ENCODE data around the gene FITM2. TPM values are rescaled to one million over a fixed set of nuclear protein-coding genes. Genes with fewer than 3 reads are reported as not detected.

Gene FITM2
- total RNA-seq, 1 donor from 2014 or later, result 4.5 TPM

DNA sequence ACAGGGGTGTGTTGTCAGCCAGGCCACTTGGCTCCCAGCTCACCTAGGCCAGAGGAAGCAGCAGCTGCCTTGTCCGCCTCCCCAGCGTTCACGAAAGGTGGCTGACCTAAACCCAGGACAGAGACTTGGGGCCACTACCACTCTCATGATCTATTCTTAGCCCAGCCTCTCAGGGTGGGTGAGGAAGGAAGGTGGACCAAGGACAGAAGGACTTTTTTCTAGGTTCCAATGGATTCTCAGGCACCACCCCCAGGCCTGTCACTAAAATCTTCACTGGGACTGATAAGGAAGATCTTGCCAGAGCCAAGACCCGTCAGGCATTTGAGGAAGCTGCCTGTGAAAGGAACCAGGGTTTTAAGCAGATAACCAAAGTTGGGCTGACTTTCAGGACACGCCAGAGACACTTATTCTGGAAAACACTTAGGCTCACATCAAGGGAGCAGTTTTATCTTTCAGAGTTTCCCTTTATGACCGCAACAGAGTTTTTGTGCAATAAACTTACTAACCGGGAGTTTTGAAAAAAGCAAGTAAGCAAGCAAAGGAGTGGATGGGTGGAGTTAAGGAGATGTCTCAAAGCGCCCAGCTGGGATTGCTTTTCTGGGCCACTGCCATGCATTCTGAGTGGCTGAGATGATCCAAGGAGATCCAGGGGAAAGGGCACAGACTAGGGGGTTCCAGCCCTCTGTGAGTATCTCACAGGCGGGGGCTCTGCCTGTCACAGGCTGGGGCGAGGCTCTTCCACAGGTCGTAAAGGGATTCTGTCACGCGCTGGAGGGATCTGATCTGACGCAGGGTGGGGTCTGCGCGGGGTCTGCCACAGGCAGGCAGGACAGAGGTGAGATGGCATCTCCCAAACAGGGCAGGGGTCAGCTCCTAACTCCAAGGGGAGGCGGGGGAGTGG lies 989 bp downstream of the FITM2 start:
- H3K4me3 ChIP-seq (ENCODE audit: low read depth, low read length), result peak overlapping the region; percentile 96
- H3K36me3 ChIP-seq (ENCODE audit: control insufficient read depth, insufficient read depth, low read length), result no peaks in the 10 kb centered on the region
- FAIRE-seq (no peak), DNase-seq (ENCODE audit: low read depth) (peak; percentile 9)
- TF ChIP-seq, protein P1, sequence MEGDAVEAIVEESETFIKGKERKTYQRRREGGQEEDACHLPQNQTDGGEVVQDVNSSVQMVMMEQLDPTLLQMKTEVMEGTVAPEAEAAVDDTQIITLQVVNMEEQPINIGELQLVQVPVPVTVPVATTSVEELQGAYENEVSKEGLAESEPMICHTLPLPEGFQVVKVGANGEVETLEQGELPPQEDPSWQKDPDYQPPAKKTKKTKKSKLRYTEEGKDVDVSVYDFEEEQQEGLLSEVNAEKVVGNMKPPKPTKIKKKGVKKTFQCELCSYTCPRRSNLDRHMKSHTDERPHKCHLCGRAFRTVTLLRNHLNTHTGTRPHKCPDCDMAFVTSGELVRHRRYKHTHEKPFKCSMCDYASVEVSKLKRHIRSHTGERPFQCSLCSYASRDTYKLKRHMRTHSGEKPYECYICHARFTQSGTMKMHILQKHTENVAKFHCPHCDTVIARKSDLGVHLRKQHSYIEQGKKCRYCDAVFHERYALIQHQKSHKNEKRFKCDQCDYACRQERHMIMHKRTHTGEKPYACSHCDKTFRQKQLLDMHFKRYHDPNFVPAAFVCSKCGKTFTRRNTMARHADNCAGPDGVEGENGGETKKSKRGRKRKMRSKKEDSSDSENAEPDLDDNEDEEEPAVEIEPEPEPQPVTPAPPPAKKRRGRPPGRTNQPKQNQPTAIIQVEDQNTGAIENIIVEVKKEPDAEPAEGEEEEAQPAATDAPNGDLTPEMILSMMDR (IDR thresholded peaks at IDR 0.05; ENCODE audit: insufficient read depth, low read length, severe bottlenecking), result no peak
- H3K27me3 ChIP-seq (ENCODE audit: control insufficient read depth, insufficient read depth, low read length), result no peaks in the 10 kb centered on the region

DNA sequence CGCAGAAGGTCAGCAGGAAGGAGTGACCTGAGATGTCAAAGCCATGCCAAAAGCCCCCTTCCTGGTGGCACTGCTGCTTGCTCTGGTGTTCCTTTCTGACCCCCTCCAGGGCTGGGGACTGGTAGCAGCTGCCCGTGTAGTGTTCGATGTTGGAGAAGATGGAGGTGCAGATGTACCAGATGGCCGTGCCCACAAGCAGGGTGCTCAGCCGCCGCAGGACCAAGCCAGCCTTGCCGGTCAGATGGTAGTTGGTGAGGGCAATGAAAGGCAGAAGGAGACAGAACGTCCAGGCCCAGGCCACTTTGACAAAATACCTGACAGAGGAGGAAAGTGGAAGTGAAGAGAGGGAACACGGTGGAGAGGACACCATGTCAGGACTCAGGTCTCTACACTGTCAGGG lies 4.1 kb downstream of the FITM2 start:
- H3K36me3 ChIP-seq (ENCODE audit: control insufficient read depth, insufficient read depth, low read length), result no peaks in the 10 kb centered on the region
- no peaks in the 10 kb centered on the region for H3K27me3 ChIP-seq (ENCODE audit: control insufficient read depth, insufficient read depth, low read length)
- FAIRE-seq, result no peak
- no peak overlapping the region for H3K4me3 ChIP-seq (ENCODE audit: low read depth, low read length)
- TF ChIP-seq, protein P1 (IDR thresholded peaks at IDR 0.05; ENCODE audit: insufficient read depth, low read length, severe bottlenecking), result no peak
- no peak for DNase-seq (ENCODE audit: low read depth)

DNA sequence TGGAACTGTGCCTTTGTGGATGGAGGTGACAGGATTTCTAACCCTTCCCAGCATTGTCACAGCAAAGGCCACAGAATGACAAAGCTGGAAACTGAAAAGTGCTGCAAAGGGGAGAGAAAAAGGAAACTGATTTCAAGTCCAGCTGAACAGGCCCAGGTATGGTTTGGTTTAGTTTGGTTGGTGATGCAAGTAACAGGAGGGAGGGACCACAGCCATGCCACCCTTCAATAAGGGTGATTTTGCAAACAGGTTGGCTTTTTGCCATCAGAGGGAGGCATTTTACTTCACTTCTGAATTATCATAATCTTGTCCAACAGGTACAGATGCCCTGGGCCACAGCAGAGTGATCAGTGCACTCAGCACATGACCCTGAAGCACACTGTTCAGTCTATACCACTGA lies 6.6 kb downstream of the FITM2 start:
- TF ChIP-seq, protein P1 (IDR thresholded peaks at IDR 0.05; ENCODE audit: insufficient read depth, low read length, severe bottlenecking), result no peak
- no peak for DNase-seq (ENCODE audit: low read depth)
- Histone ChIP-seq H3K27me3 (ENCODE audit: control insufficient read depth, insufficient read depth, low read length) (no peaks in the 10 kb centered on the region), H3K36me3 (ENCODE audit: control insufficient read depth, insufficient read depth, low read length) (no peaks in the 10 kb centered on the region), H3K4me3 (ENCODE audit: low read depth, low read length) (no peak overlapping the region)
- no peak for FAIRE-seq

DNA sequence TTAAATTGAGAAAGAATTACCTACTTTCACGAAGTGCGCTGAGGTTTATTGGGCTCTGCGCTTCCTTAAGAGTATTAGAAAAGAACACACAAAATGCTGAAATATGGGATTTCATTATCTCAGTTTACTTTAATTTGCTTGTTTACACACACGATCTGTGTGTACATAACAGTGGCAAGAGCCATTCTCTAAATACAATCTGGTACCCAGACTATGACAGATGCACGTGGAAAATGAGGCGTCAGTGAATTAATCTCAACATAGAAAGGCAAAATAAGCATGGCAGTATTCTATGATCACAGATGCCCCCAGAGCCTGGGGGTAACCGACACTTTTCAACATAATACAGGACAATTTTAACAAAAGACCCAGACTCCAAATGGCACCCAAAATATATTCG lies 8.3 kb downstream of the FITM2 start:
- Histone ChIP-seq H3K36me3 (ENCODE audit: control insufficient read depth, insufficient read depth, low read length) (no peaks in the 10 kb centered on the region), H3K27me3 (ENCODE audit: control insufficient read depth, insufficient read depth, low read length) (no peaks in the 10 kb centered on the region), H3K4me3 (ENCODE audit: low read depth, low read length) (no peak overlapping the region)
- no peak for DNase-seq (ENCODE audit: low read depth)
- no peak for FAIRE-seq
- TF ChIP-seq, protein P1 (IDR thresholded peaks at IDR 0.05; ENCODE audit: insufficient read depth, low read length, severe bottlenecking), result no peak

DNA sequence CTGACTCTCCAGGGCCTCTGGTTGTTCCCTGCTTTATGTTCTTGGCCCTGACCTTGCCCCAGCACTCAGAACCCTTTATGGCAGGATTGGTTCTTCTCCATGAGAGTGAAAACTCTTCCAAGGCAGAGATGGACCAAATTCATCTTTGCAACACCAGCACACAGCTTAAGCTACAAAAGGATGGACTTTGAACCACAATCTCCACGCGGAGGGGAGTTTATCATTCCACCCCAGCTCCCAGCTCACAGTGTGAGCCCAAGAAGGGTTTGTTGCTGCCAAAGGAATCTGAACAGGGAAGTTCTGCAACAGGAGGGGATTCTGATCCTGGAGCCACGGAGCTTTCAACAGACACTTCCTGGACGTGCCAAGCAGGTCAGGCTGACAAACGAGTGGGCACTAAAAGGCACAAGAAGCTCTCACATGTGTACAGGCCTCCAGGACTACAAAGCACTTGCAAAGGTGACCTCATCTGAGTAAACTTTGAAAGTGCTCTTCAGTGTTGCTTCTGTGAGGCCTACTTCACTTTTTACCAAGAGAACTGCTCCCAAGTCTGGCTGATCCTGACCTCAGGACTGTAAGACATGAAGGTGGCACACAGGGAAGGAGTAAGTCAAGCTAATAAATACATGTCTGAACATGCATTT lies 8.9 kb downstream of the FITM2 start:
- TF ChIP-seq, protein P1 (IDR thresholded peaks at IDR 0.05; ENCODE audit: insufficient read depth, low read length, severe bottlenecking), result no peak
- Histone ChIP-seq H3K36me3 (ENCODE audit: control insufficient read depth, insufficient read depth, low read length) (no peaks in the 10 kb centered on the region), H3K4me3 (ENCODE audit: low read depth, low read length) (no peak overlapping the region), H3K27me3 (ENCODE audit: control insufficient read depth, insufficient read depth, low read length) (no peaks in the 10 kb centered on the region)
- FAIRE-seq (no peak), DNase-seq (ENCODE audit: low read depth) (peak; percentile 57)
